ENCODE results near the gene AP3B1.
"Not testable (repeated sequence)": the region's sequence is repeated elsewhere in the genome, so short reads cannot be mapped to it uniquely, and the experiment has no call there.

AP3B1 gene

DNA sequence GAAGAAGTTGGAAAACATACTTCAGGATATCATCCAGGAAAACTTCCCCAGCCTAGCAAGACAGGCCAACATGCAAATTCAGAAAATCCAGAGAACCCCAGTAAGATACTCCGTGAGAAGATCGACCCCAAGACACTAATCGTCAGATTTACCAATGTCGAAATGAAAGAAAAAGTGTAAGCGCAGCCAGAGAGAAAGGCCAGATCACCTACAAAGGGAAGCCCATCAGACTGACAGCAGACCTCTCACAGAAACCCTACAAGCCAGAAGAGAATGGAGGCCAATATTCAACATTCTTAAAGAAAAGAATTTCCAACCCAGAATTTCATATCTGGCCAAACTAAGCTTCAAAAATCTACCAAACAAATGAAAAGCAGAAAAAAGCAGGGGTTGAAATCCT is 227.8 kb downstream of the AP3B1 start:
- DNase-seq (ENCODE audit: low read depth), result not testable (repeated sequence)

DNA sequence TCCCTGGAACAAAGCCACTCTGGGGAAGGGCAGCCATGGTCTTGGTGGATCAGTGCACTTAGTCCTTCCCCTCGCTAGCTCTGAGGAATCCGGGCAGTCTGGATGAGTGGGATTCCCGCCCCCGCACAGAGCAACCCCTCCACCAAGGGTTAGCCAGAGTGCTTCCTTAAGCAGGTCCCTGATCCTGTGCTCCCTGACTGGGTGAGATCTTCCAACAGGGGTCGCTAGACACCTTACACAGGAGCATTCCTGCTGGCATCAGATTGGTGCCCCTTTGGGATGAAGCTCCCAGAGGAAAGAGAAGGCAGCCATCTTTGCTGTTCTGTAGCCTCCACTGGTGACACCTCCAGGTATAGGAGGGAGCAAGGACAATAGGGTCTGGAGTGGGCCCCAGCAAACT is 228.8 kb downstream of the AP3B1 start:
- no peak for DNase-seq (ENCODE audit: low read depth)

DNA sequence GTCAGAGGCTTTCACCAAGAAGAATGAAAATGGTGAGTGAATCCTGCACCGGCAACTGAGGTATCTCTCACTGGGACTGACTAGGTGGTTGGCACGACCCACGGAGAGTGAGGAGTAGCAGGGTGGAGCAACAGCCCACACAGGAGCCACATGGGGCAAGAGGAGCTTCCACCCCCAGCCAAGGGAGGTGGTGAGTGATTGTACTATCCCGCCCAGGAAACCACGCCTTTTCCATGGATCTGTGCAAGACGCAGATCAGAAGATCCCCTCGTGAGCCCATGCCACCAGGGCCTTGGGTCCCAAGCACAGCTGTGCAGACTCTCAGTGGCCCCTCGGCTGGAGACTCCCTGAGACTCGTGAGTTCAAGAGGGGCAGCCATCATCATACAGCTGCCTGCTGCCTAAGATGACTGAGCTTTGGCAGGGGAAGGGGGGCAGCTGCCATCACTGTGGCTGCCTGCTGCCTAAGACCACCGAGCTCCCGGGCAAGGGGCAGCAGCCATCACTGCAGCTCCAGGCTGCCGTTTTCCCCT is 229.5 kb downstream of the AP3B1 start:
- no peak for DNase-seq (ENCODE audit: low read depth)

GRCh38 chr5:78063495-78063894 is 231.0 kb downstream of the AP3B1 start:
- DNase-seq (ENCODE audit: low read depth), result no peak

GRCh38 chr5:78062645-78063044 is 231.9 kb downstream of the AP3B1 start:
- no peak for DNase-seq (ENCODE audit: low read depth)

DNA sequence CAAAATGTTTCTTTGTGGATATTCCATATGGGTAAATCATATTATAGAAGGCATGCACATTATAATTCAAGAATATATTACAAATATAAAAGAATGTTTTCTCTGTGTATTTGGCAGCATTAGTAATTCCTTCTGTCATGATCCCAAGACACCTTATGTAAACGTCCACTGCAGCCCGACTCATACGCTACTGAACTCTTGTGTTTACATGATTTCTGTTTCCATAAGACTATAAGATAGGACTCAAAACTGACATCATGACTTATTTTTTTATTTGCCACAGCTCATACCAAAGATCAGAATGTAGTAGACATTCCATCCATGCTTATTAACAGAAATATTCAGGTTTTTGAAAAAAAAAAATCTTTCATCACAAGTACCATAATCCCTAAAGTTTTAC is 234.1 kb downstream of the AP3B1 start:
- DNase-seq (ENCODE audit: low read depth), result no peak

DNA sequence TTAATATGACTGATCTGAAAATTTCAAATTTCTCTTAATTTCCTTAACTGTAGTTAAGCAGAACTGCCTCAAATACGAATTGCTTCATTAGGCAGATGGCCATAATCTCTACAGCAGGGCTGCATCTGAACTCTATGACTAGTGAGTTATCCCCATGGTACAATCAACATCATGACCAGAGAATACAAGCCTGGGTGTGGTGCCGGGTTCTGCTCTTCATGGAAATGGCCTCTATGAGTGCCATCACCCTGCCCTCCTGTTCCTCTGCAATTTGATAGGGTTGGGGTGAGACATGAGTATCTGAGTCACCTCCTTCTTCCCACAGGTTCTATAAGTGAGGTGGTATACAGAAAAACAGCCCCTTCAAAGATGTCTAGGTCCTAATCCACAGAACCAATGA is 235.9 kb downstream of the AP3B1 start:
- no peak for DNase-seq (ENCODE audit: low read depth)

GRCh38 chr5:78056901-78057514 is 237.5 kb downstream of the AP3B1 start:
- DNase-seq (ENCODE audit: low read depth), result no peak

- no peak for DNase-seq (ENCODE audit: low read depth)
These were observed 238.4 kb downstream of the AP3B1 start for GRCh38 chr5:78056053-78056452.

DNA sequence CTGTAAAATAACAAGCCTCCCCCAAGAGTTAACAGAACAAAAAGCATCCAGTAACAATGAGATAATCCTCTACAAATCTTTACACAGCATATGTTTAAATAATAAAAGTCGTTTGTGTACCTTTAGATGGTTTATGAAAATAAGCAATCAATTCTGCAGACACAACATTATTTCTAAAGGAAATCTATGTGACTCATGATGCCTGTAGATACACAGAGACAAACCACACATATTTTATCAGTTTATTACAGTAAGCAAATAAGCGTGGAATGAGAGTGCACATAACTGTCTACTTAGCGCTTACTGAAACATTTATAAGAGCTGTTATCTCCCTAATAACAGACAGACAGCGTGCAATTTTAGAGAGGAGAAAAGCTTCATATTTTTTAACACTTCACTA is 243.6 kb downstream of the AP3B1 start:
- DNase-seq (ENCODE audit: low read depth), result no peak

DNA sequence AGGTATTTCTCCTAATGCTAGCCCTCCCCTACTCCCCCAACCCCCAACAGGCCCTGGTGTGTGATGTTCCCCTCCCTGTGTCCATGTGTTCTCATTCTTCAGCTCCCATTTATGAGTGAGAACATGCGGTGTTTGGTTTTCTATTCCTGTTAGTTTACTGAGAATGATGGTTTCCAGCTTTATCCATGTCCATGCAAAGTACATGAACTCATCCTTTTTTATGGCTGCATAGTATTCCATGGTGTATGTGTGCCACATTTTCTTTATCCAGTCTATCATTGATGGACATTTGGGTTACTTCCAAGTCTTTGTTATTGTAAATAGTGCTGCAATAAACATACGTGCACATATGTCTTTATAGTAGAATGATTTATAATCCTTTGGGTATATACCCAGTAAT is 247.7 kb downstream of the AP3B1 start:
- DNase-seq (ENCODE audit: low read depth), result not testable (repeated sequence)

DNA sequence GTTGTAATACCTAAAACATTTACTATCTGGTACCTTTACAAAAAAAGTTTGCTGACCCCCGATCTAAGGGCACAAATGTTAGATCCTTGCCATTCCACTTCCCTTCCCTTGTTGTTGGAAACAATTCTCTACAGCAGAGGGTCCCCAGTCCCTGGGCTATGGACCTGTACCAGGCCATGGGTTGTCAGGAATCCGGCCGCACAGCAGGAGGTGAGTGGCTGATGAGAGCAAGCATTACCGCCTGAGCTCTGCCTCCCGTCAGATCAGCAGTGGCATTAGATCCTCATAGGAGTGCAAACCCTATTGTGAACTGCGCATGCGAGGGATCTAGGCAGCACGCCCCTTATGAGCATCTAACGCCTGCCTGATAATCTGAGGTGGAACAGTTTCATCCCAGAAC is 248.5 kb downstream of the AP3B1 start:
- DNase-seq (ENCODE audit: low read depth), result no peak

- DNase-seq (ENCODE audit: low read depth), result no peak
These were observed 252.7 kb downstream of the AP3B1 start for GRCh38 chr5:78041805-78042204.

DNA sequence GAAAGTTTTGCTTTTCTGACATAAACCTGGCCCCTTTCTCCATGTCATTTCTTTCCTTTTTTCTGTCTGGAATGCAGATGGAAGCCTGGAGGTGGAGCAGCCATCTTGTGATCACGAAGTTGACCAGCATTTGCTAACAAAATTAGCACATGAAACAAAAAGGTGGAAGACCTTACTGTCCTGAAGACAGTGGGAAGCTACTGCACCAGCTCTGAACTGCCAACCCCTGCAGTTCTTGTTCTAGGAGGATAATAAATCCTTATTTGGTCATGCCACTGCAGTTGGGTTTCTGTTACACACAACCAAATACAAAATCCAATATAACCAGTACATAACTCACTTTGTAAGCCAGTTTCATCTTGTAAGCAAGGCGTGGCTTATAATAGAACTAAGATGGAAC is 269.0 kb downstream of the AP3B1 start:
- no peak for DNase-seq (ENCODE audit: low read depth)

DNA sequence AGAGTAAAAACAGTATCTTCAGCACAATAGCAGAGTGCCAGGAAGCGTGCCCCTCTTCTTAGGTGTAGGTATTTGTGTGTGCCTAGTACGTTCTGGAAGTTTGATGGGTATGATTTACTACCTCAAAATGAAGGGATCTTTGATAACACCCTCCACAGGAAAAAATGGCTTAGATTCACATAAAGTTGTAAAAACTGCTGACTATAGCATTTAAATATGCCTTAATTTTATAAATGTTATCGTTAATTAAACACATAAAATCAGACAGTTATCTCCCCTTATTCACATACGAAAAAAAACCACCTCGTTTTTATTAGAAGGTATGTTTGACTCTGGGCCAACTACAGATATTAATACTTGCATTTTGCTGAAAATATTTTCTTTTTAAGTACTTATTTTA is 274.8 kb downstream of the AP3B1 start:
- no peak for DNase-seq (ENCODE audit: low read depth)

- no peak for DNase-seq (ENCODE audit: low read depth)
These were observed 277.5 kb downstream of the AP3B1 start for GRCh38 chr5:78016863-78017529.

DNA sequence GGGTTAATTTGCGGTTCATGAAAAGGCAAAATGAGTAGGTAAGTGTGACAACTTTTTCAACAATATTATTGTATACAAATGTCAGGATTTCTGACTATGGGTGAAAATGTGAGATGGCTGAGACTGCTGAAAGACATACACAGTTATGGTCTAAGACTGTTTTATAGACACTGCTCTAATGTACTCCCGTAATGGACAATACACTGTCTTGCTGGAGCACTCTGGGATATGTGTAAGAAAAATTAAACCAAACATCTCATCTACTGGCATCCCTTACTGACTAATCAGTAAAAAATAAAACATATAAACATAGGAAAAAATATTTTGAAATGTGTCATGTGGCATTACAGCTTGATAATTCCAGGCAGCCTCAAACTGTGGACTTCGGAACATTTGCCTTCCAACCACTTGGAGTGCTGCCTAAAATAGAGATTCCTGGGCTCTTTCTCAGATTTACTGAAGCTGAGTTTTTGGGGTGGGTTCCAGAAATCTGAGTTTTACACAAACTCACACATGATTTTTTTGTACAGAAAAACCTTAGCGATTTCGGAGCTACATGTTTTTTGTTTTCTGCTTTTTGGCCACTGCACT is 284.5 kb downstream of the AP3B1 start:
- DNase-seq (ENCODE audit: low read depth), result no peak

DNA sequence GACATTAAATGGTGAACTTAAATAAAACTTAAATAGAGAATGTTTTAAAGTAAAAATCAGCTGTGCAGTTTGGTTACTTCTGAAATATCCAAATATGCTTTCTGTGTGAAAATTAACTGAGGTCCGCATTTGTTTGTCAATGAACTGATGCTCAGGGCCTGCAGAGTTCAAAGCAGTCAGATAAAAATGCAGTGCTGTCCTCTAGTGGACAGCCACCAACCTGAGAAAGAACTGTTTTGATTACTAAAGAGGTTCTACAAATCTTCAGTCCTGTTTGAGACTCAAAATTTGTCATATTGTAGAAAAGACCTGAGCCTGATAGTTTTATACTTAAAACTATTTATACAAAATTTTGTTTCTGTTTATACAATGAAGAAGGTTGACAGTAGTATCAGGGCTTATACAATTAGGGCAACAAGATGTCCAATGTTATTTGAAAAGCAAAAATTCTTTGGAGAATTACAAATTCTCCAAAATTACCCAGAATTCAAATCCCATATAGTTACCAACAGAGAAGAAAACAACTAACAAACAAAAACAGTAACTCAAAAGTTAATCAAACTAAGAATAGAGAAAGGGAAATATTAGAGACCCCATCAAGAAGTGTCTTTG is 286.0 kb downstream of the AP3B1 start:
- DNase-seq (ENCODE audit: low read depth), result no peak

GRCh38 chr5:78007233-78007632 is 287.3 kb downstream of the AP3B1 start:
- no peak for DNase-seq (ENCODE audit: low read depth)

DNA sequence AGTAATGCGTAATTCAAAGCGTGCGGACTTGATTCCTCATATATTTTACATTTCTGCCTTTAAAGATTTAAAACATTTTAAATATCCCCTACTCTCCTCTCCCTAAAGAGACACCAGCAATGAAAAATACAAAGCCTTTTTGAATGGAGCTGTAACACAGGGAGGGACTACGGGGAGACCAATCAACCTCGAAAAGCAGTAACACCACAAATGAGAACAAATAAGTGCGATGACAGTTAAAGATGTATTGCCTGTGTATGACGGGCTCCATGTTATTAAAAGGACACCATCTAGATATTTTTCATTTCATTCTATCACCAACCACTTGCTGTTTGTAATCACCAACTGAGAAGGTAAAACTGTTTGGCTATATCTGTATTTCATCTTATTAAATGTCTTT is 288.0 kb downstream of the AP3B1 start:
- no peak for DNase-seq (ENCODE audit: low read depth)

DNA sequence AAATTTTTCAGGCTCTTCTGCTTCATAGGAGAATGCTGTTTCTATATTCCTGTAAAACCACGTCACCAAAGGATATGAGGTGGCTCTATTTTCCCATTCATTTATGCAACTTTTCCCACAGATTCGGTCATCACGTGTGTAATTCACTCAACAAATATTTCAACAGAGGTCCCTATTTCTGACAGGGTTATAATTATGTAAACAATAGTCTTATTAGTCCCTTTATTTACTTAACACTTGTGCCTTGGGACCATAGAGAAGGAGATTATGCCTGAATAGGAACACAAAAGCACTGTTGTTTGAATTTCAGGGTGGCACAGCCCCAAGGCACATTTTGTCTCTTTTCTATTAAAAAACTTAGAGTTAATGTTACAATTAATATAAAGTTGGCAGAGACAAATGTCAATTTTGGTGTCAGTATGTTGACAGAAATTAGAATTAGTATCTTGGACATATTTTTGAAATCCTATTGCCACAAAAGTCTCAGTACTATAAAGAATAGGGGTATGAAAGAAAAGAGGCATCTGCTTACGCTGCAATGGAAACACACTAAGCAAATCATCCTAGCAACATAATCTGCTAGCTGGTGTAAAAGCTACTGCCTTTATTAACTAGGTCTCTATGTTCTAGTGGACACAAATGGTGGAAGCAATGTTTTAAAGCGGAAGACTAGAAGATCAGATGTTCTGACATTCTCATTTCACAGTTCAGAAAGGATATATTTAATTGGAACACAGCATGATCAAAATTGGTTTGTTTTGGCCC is 289.3 kb downstream of the AP3B1 start:
- DNase-seq (ENCODE audit: low read depth), result no peak

DNA sequence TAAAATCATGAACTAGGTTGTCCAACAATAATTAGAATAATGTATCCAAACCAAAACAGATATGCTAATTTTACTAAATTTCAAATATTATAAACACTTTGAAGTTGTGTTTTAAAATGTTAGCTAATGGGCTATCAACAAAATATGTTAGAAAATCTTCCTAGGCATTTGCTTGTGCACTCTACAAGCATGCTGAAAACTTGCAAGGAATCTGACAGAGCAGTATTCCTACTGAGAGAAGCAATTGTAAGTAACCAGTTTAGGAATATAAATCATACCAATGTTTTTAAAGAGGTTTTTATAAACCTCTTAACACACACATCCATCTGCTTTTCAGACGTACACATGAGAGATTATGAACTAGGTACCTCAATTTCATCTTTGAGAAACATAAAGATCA is 289.9 kb downstream of the AP3B1 start:
- no peak for DNase-seq (ENCODE audit: low read depth)
